Upper lobe of left lung (tissue), 6 donors: ENCODE data around the gene ADI1. TPM values are rescaled to one million over a fixed set of nuclear protein-coding genes. Genes with fewer than 3 reads are reported as not detected.

Experiments used
- ATAC-seq, 2 donors: fragments of 200-7000 bp; cut with Tn5 transposase; one replicate each; pipeline ENCODE4 v1.9.1; 2022; ENCODE audit warnings: mild to moderate bottlenecking in 2 of 2, moderate library complexity in 2 of 2; ENCODE audit not compliant: low FRiP score in 2 of 2
- DNase-seq, 2 donors: peaks; one replicate each; pipeline ENCODE4 v3.0.0-alpha.2; 2019 to 2020
- H3K27ac ChIP-seq, 4 donors: fragments of 200-600 bp; sonication (generic); one replicate each; pipeline ENCODE4 v1.5.1; 2016 to 2019
- H3K27me3 ChIP-seq, 4 donors: fragments of 200-600 bp; sonication (generic); one replicate each; pipeline ENCODE4 v1.5.1; 2017 to 2019
- H3K36me3 ChIP-seq, 4 donors: fragments of 200-600 bp; sonication (generic); one replicate each; pipeline ENCODE4 v1.5.1; 2016 to 2019
- H3K4me1 ChIP-seq, 4 donors: fragments of 200-600 bp; sonication (generic); one replicate each; pipeline ENCODE4 v1.5.1; 2018 to 2019
- H3K4me3 ChIP-seq, 4 donors: fragments of 200-600 bp; sonication (generic); one replicate each; pipeline ENCODE4 v1.5.1; 2017 to 2019; ENCODE audit warnings: mild to moderate bottlenecking in 2 of 4, moderate library complexity in 1 of 4
- H3K9me3 ChIP-seq, 4 donors: fragments of 200-600 bp; sonication (generic); one replicate each; pipeline ENCODE4 v1.5.1; 2018 to 2019
- CTCF ChIP-seq, 6 experiments: fragments of 450-650 bp in 4 of 6; fragments of 200-600 bp in 2 of 6; sonication (generic) in 2 of 6; IDR thresholded peaks; one replicate each; pipeline ENCODE4 v1.5.1; 2016 to 2019; ENCODE audit warnings: antibody characterized with exemption in 6 of 6
- EP300 ChIP-seq, 4 donors: sonication (generic); formaldehyde crosslinking; IDR thresholded peaks; one replicate each; pipeline ENCODE4 v1.5.1; 2017; ENCODE audit warnings: antibody characterized with exemption in 4 of 4, control low read depth in 2 of 4
- POLR2A ChIP-seq, 4 donors: fragments of 450-650 bp; IDR thresholded peaks; one replicate each; pipeline ENCODE4 v1.5.1; 2016 to 2017; ENCODE audit warnings: antibody characterized with exemption in 4 of 4, mild to moderate bottlenecking in 2 of 4
- POLR2AphosphoS5 ChIP-seq, 2 donors: sonication (generic); formaldehyde crosslinking; IDR thresholded peaks; one replicate each; pipeline ENCODE4 v1.5.1; 2017; ENCODE audit warnings: antibody characterized with exemption in 2 of 2
- WGBS, 2 donors: methylation state at CpG; one replicate each; pipeline ENCODE4 v1.1.5; 2017 to 2018; 5-methylcytosine and 5-hydroxymethylcytosine counted together
- total RNA-seq, 6 donors: library from RNA; depleted of rRNA in 4 of 6; stranded (reverse); fragments of >200 nt in 4 of 6; gene quantifications; one replicate each; pipeline versions ENCODE4 v1.1.0 to v1.2.1, GENCODE V29; 2016 to 2021
- donor health status: DM: no; HTN: no; CAD: no; lungs with moderate emphysema.
- donor health status: DM: no; HTN: yes; CAD: no; lungs with severe emphysema.

ADI1 gene
- total RNA-seq, 6 donors from 2014 or later, result 40.9 to 87.3 (median 77.3) TPM

GRCh38 chr2:3472966-3473365, 46.4 kb downstream of the ADI1 start:
- ATAC-seq (no peak), DNase-seq (no peak)
- peaks cover 4 to 8% (median 7%) of the 10 kb centered on the region in 4 donors for H3K4me1 ChIP-seq
- 87 to 88% methylated on average over 10 of the region's 10 CpGs for WGBS, 2 donors
- peaks cover 6 to 97% (median 42%) of the 10 kb centered on the region in 4 donors for H3K36me3 ChIP-seq
- H3K4me3 ChIP-seq, result no peak overlapping the region
- H3K27ac ChIP-seq, result no peak overlapping the region
- no peaks in the 10 kb centered on the region for H3K9me3 ChIP-seq
- TF ChIP-seq CTCF (IDR thresholded peaks at IDR 0.05), result no peak
- no peak for TF ChIP-seq POLR2AphosphoS5 (IDR thresholded peaks at IDR 0.05)
- TF ChIP-seq POLR2A (IDR thresholded peaks at IDR 0.05), result no peak
- no peak for TF ChIP-seq EP300 (IDR thresholded peaks at IDR 0.05)
- H3K27me3 ChIP-seq, result no peaks in the 10 kb centered on the region

- H3K36me3 ChIP-seq, result peaks cover 6 to 98% (median 46%) of the 10 kb centered on the region in 4 donors
These were observed 47.0 kb downstream of the ADI1 start for GRCh38 chr2:3472296-3472695.

GRCh38 chr2:3470856-3471737, 48.2 kb downstream of the ADI1 start:
- peaks cover 6 to 98% (median 52%) of the 10 kb centered on the region in 4 donors for H3K36me3 ChIP-seq
- DNase-seq (no peak), ATAC-seq (no peak)
- peaks cover 4 to 8% (median 7%) of the 10 kb centered on the region in 4 donors for H3K4me1 ChIP-seq
- H3K27me3 ChIP-seq, result no peaks in the 10 kb centered on the region
- TF ChIP-seq CTCF (IDR thresholded peaks at IDR 0.05), result no peak
- TF ChIP-seq POLR2A (IDR thresholded peaks at IDR 0.05), result no peak
- no peak for TF ChIP-seq POLR2AphosphoS5 (IDR thresholded peaks at IDR 0.05)
- no peak for TF ChIP-seq EP300 (IDR thresholded peaks at IDR 0.05)
- H3K4me3 ChIP-seq, result no peak overlapping the region
- peak overlapping the region; percentile 54 to 86 (median 76) for H3K27ac ChIP-seq
- WGBS, 2 donors, result 77 to 85% methylated on average over 17 of the region's 17 CpGs
- no peaks in the 10 kb centered on the region for H3K9me3 ChIP-seq

More at GRCh38 chr2:3472296-3472695, 47.0 kb downstream of the ADI1 start:
- DNase-seq, result no peak
- Histone ChIP-seq H3K9me3 (no peaks in the 10 kb centered on the region), H3K4me3 (no peak overlapping the region), H3K27ac (no peak overlapping the region), H3K27me3 (no peaks in the 10 kb centered on the region), H3K4me1 (peaks cover 4 to 8% (median 7%) of the 10 kb centered on the region in 4 donors)
- no peak for ATAC-seq
- TF ChIP-seq POLR2AphosphoS5 (IDR thresholded peaks at IDR 0.05), result no peak
- TF ChIP-seq EP300 (IDR thresholded peaks at IDR 0.05), result no peak
- TF ChIP-seq POLR2A (IDR thresholded peaks at IDR 0.05), result no peak
- no peak for TF ChIP-seq CTCF (IDR thresholded peaks at IDR 0.05)
- WGBS, 2 donors, result 88 to 91% methylated on average over 9 to 10 of the region's 10 CpGs

GRCh38 chr2:3470166-3470651, 49.1 kb downstream of the ADI1 start:
- Histone ChIP-seq H3K27me3 (no peaks in the 10 kb centered on the region), H3K27ac (peak overlapping the region; percentile 54 to 86 (median 76)), H3K9me3 (no peaks in the 10 kb centered on the region), H3K4me3 (no peak overlapping the region), H3K4me1 (peaks cover 4 to 8% (median 7%) of the 10 kb centered on the region in 4 donors), H3K36me3 (peaks cover 6 to 98% (median 54%) of the 10 kb centered on the region in 4 donors)
- DNase-seq, result peak in 1 of 2 donors; percentile 79
- WGBS, 2 donors, result 56 to 67% methylated on average over 17 of the region's 17 CpGs
- ATAC-seq, result peak; percentile 79 to 81
- no peak for TF ChIP-seq CTCF (IDR thresholded peaks at IDR 0.05)
- peak in 2 of 4 donors; percentile 33 to 39 for TF ChIP-seq EP300 (IDR thresholded peaks at IDR 0.05)
- peak in 2 of 4 donors; percentile 25 to 26 for TF ChIP-seq POLR2A (IDR thresholded peaks at IDR 0.05)
- TF ChIP-seq POLR2AphosphoS5 (IDR thresholded peaks at IDR 0.05), result peak; percentile 27 to 47
